HG03045 (cell line): ENCODE results near the gene REV3L.

Experiments used
- ATAC-seq: cut with Tn5 transposase; IDR thresholded peaks from one replicate; pipeline ENCODE4 v1.9.1; 2021; ENCODE audit warnings: mild to moderate bottlenecking, moderate library complexity; ENCODE audit not compliant: unreplicated experiment

Gene REV3L

DNA sequence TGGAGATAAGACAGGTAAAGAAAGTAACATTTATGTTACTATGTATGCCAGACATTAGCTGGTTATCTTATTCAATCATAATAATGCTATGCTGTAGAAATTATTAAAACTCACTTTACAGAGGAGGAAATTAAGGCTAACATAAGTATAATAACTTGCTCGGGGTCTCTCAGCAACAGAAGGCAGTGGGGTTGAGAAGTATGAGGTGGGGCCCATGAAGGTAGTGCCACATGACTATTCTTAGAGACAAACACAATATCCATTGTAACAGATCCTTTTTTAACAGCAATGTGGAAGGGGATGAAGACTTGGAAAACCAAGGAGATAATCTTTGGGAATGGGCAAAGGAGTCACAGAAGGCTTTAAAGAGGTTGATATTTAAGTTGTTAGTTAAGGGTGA lies 11.5 kb downstream of the REV3L start:
- ATAC-seq: no peak

DNA sequence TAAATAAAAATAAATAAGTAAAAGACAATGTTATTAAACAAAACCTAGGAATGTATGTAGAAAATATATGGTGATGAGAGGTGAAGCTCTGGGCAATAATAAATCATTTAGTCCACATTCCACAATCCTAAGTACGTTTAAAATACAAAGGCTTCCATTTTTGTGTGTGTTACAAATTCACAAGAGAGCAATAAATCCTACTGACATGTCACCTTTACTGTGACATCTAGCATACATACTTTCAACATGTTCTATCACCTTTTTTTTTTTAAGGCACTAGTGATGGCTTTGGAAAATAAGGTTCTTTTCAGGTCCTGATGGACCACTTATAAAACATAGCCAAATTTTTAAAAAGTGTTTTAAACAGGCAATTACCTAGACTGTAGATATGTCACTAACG lies 12.0 kb downstream of the REV3L start:
- ATAC-seq: no peak

DNA sequence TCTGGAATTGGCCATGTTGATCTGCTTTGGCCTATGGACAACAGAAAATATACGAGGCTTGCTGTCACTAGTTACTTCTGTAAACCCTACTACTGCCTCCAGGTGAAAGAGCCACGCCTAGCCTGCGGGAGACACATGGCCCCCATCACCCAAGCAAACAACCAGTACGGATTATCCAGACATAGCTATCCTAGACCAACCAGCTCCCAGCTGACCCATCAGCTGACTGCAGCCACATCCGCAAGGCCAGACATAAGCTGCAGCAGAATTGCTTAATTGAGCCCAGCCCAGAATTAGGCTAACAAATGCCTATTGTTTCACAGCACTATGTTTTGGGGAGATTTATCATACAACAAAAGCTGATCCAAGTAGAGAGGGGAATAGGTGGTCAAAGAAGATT lies 13.5 kb downstream of the REV3L start:
- ATAC-seq: no peak

DNA sequence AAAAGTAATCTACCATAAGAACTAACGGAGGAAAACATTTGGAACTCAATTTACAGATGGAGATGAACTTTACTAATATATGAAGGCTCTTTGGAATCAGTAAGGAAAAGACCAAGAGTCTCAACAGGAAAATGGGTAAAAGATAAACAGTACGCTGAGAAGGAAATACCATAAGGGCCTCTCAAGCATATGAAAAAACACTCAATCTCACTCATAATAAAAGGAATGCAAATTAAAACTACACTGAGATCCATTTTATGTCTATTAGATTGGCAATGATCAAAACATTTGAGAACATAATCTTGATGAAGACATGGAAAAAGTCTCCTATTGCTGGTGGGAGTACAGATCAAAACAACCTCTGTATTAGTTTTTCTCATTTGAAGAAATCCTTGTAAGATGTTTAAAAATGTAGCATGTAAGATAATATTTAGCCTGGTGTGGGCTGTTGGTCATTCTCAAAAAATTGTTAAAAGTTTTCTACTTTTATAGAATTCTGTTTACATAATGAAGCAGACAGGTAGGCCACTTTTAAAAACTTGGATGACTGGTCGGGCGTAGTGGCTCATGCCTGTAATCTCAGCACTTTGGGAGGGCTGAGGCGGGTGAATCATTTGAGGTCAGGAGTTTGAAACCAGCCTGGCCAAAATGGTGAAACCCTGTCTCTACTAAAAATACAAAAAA lies 14.5 kb downstream of the REV3L start:
- no peak for ATAC-seq

DNA sequence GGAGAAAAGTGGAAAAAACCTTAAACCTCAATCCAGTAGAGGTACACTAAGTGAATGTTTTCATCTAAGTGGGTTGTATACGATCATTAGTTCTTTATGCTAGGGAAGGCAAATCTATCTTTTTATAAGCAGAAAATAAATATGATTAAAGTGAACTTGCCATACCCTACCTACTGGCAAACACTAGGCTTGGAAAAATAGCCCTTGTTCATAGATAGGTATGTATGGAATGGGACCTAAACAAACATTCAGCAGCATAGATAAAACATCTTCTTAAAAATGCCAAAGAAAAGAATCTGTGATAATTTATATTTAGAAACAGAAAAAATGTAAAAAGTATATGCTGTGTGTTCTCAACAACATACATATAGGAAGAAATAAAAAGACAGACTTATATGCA lies 18.8 kb downstream of the REV3L start:
- no peak for ATAC-seq

DNA sequence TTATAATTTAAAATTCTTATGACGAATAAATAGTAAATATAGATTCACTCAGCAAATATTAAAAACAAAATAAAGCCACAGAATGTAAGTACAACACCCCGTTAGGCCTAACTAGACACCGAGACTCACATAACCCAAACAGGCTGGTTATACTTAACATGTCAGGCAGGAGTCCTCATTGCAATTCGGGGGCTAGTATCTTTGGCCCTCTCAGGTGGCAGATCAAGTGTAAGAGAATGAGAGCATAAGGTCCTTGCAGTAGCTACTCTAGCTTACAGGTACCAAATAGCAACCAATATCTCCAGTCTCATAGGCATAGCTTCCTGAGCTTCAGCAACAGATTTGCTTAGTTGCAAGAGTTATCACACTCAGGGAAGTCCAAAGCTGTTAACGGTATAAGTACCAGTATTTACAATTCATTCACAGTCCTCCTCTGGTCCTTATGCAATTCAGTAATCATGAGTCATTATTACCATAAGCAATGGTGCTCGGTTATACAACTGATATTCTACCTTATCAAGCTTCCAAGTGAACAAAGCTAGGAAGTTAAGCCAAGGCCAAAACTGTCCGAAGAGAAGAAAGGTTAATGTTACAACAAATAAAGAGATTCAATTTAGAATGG lies 20.1 kb downstream of the REV3L start:
- no peak for ATAC-seq

DNA sequence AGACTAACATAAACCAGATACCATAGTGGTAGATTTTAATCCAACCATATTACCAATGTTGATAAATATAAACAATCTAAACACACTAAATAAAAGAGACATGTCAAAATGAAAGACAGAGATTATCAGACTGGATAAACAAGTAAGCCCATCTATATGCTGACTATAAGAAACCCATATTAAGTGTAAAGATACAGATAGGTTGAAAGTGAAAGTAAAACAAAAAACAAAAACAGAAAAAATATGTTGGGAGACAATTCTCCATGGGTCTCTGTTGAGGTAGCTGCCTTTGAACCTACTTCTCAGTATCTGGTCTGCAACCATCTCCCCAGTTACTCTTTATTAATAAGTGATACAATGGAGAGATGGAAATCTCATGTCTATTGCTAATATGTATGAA lies 21.2 kb downstream of the REV3L start:
- no peak for ATAC-seq

DNA sequence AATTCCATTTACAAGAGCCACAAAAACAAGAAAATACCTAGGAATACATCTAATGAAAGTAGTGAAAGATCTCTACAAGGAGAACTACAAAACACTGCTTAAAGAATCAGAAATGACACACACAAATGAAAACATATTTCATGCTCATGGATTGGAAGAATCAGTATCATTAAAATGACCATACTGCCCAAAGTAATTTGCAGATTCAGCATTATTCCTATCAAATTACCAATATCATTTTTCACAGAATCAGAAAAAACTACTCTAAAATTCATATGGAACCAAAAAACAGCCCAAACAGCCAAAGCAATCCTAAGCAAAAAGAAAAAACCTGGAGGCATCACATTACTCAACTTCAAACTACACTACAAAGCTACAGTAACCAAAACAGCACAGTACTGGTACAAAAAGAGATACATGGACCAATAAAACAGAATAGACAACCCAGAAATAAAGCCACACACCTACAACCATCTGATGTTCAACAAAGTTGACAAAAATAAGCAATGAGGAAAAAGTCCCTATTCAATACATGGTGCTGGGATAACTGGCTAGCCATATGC lies 24.3 kb downstream of the REV3L start:
- ATAC-seq: no peak

DNA sequence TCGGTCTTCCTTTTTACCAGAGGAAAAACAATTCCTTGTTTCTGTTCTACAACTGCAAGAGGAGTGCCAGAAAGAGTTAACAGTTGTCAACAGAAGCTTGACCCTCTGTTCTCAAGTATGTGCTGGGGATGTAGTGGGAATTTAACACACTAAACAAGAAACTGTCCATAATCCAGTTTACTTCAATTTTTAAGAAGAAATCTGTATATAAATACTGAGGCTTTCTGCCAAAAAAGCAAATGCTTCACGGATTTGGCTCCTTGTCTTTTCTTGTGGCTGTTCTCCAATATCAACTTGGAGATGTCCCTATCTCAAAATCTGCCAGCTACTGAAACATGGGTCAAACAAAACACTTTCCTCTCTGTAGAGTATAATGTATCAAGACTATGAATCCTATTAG lies 26.8 kb downstream of the REV3L start:
- ATAC-seq: no peak

DNA sequence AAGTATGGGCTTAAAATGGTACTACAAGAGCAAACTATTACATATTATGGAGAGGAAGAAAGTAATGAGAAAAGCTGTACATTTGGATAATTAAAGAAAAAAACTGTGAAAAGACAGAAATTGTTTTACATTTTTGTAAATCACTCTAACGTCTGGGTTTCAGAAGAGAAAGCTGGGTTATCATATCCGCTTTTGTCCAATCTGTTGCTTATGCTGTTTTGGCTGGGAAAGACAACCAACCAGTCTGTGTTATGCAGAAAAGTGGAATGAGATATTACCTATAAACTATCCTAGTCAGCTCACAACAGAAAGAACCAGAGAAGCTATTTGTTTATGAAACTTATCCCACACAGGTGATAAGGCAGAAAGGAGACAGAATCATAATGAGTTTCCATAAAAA lies 32.4 kb downstream of the REV3L start:
- no peak for ATAC-seq

DNA sequence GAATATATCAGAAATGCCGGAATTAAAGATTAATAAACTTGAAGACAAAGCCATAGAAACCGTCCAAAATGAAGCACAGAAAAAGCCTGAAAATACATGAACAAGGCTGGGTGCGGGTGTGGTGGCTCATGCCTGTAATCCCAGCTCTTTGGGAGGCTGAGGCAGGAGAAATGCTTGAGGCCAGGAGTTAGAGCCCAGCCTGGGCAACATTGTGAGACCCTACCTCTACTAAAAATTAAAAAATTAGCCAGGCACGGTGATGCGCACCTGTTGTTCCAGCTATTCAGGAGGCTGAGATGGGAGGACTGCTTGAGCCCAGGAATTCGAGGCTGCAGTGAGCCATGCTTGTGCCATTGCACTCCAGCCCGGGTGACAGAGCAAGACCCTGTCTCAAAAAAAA lies 32.9 kb downstream of the REV3L start:
- no peak for ATAC-seq

DNA sequence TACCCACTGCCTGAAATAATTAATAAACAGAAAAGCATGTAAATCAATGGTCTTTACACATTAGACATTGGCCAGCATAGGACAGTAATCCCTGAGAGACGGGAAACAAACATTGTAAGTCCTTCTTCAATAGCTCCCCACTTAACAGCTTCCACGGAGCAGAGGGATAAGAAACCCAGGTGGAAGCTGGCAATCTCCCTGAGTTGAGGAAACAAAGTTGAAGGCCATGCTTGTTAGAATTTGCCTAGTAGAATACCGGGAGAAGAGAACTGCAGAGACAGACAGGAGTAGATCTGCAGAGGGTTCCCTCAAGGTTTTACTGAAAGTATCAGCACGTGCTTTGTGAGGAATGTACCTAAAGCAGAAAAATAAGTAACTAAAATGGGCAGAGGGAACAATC lies 33.9 kb downstream of the REV3L start:
- no peak for ATAC-seq

DNA sequence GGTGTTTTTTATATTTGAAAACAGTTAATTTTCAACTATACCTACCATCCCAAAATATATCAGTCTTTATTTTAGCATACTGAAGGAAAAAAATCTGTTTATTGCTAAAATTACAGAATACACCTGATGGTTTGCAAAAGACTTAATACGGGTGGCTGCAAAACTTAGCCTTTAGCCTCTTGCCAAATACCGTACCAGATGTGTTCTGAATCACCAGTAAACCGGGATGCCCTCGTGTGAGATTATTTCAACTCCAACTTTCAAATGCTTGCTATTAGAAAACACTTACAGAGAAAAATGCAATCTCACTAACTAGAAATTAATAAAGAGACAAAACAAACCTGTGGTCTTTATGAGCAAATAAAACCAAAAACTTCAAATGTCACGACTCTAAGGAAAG lies 36.0 kb downstream of the REV3L start:
- no peak for ATAC-seq

DNA sequence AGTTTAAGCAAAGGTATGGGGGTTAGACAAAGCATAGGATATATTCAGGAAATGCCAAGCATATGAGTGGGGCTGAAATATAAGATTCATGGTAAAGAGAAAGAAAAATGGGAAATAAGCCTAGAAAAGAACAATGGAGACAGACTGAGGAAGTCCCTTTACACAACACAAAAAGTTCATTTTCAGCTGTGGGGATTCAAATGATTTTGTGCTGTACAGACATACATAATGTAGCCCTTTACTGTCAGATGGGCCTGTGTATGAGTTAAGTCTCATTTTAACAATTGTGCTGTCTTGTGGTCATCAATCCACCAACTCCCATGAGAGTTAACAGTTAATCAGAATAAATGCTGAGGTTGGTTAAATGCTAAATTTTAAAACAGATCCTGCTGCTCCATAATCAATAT lies 37.2 kb downstream of the REV3L start:
- ATAC-seq: no peak

DNA sequence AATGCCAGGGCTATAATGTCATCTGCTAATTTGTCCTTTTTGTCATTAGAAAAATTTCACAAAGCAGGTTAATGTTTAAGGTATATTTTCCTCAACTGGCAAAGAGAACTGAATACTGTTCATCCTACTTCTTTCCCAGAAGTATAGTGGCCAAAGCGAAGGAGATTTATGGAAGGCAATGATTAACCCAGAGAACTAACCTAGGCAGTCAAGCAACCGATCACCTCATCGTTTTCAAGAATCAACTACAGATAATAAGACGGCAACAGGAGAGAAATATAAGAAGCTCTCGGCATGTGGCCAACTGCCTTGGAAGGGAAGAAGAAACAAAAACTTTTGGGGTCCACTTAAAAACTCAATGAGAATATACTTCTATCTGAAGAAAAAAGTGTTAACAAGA lies 38.2 kb downstream of the REV3L start:
- no peak for ATAC-seq

DNA sequence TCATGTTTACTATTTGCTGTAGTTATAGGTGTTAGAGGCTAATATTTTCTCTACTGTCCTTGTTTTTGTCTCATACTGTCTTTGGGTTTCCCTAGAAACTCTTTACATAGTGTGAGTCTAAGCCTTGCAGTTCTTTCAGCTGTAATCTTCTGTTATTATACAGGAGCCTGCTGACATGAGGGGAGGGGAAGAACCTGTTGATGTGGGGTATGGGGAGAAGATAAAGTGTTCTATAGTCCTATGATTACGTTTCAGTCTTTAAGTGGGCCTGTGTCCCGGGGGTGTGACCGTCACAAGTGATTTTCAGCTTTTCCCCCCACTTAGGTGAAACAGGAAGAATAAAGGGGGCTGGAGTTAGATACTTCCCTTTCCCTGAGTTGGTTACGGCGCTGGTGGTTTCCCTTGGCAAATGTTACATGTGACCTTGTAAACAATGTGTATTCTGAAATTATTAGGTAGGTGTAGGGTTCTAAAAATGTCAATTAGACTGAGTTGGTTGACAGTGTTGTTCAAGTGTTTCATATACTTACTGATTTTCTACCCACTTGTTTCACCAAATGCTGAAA lies 41.3 kb downstream of the REV3L start:
- no peak for ATAC-seq

DNA sequence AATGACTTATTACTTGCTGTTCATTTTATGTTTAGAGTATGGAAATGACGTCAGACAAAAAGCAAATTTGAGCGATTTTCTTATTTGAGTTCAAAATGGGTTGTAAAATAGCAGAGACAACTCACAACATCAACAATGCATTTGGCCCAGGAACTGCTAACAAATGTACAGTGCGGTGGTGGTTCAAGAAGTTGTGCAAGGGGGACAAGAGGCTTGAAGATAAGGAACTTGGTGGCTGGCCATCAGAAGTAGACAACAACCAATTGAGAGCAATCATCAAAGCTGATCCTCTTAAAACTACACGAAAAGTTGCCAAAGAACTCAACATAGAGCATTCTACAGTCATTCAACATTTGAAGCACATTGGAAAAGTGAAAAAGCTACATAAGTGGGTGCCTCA lies 43.8 kb downstream of the REV3L start:
- ATAC-seq: no peak

DNA sequence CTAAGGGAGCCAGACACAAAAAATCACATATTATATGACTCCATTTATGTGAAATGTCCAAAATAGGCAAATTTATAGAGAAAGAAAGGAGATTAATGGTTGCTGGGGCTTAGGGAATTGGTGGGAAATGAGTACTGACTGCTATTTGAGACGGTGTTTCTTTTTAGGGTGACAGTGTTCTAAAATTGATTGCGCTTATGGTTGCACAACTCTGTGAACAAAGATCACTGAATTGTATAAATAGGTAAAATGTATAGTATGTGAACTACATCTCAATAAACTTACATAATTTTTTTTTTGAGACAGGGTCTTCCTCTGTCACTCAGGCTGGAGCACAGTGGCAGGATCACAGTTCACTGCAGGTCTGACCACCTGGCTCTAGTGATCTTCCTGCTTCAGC lies 45.4 kb downstream of the REV3L start:
- ATAC-seq: no peak

DNA sequence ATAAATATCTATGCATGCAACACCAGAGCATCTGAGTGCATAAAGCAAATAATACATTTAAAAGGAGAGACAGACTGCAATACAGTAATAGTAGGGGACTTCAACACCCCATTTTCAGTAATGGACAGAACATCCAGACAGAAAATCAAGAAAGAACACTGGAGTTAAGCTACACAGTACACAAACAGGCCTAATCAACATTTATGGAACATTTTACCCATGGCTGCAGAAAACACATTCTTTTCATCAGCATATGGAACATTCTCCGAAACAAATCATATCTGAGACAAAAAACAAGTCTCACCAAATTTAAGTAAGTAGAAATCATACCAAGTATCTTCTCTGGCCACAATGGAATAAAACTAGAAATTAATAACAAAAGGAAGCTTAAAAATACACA lies 50.5 kb downstream of the REV3L start:
- no peak for ATAC-seq

DNA sequence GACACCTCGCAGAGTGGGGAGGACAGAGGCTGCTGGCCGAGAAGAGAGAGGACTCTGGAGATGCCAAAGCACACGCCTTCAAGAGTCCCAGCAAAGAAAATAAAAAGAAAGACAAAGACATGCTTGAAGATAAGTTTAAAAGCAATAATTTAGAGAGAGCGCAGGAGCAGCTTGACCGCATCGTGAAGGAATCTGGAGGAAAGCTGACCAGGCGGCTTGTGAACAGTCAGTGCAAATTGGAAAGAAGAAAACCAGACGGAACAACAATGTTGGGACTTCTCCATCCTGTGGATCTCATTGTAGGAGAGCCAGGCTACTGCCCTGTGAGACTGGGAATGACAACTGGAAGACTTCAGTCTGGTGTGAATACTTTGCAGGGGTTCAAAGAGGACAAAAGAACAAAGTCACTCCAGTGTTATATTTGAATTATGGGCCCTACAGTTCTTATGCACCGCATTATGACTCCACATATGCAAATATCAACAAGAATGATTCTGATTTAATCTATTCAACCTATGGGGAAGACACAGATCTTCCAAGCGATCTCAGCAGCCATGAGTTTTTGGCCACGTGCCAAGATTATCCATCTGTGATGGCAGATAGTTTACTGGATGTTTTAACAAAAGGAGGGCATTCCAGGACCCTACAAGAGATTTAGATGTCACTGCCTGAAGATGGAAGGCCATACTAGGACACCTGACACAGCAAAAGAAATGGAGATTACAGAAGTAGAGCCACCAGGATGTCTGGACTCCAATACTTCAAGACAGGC lies 52.2 kb downstream of the REV3L start:
- no peak for ATAC-seq

DNA sequence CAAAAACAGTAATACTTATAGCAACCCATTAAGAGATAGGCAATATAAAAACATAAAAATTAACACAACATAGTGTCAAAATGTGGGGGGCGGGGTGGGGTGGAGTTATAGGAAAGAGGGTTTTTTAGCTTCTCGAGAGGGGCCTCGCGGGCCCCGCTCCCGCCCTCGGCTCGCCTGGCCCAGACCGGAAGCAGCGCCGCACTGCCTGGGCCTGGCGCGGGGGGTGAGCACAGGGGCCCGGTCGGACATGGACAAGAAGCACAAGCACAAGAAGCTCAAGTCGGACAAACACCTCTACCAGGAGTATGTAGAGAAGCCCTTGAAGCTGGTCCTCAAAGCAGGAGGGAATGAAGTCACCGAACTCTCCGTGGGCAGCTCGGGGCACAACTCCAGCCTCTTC lies 53.4 kb downstream of the REV3L start:
- no peak for ATAC-seq

DNA sequence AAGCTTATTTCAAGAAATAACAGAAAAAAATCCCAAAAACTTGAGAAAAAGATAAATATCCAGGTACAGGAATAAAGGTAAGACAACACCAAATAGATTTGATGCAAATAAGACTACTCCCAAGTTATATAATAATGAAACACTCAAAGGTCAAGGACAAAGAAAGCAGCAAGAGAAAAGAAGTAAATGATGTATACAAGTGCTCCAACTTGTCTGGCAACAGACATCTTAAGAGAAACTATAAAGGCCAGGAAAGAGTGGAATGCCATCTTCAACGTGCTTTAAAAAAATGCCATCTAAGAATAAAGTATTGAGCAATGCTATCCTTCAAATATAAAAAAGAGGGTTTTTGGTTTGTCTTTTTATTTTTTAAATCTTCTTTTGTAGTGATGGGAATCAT lies 54.2 kb downstream of the REV3L start:
- no peak for ATAC-seq
